ENCODE results near the gene MAGI1.

The MAGI1 gene

DNA sequence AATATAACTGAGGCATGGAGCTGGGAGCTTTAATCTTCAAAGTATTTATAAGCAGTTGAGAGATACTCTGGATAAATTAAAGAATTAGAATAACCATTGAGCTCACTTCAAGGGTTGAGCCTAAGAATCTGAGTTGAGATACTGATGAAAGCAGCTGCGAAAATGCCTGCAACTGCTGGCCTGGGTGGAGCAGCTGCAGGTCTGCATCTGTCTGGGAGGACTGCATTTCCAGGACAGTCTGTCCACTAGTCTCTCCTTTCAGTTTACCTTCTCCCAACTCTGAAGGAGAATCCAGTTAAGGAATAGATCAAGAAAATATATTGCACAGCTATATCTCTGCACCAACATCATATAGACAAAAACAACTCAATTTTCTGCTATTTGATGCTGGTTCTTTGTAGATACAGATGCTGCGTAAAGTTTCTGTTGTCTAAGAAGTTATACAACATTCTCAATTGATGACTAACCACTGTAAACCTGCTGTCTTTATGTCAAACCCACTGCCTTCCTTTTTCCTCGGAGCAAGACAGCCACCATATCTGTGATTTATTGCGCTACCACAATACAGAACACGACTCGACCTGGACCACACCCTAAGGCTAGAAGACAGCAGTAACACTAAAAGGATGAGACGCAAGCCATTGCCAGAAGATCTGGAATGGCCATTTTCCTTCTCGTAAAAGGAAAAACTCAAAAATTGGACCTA is 245.1 kb downstream of the MAGI1 start:
- TF ChIP-seq, protein P1, sequence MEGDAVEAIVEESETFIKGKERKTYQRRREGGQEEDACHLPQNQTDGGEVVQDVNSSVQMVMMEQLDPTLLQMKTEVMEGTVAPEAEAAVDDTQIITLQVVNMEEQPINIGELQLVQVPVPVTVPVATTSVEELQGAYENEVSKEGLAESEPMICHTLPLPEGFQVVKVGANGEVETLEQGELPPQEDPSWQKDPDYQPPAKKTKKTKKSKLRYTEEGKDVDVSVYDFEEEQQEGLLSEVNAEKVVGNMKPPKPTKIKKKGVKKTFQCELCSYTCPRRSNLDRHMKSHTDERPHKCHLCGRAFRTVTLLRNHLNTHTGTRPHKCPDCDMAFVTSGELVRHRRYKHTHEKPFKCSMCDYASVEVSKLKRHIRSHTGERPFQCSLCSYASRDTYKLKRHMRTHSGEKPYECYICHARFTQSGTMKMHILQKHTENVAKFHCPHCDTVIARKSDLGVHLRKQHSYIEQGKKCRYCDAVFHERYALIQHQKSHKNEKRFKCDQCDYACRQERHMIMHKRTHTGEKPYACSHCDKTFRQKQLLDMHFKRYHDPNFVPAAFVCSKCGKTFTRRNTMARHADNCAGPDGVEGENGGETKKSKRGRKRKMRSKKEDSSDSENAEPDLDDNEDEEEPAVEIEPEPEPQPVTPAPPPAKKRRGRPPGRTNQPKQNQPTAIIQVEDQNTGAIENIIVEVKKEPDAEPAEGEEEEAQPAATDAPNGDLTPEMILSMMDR (IDR thresholded peaks at IDR 0.05; ENCODE audit: control extremely low read depth, extremely low read depth, low read depth, missing control alignments), result no peak

DNA sequence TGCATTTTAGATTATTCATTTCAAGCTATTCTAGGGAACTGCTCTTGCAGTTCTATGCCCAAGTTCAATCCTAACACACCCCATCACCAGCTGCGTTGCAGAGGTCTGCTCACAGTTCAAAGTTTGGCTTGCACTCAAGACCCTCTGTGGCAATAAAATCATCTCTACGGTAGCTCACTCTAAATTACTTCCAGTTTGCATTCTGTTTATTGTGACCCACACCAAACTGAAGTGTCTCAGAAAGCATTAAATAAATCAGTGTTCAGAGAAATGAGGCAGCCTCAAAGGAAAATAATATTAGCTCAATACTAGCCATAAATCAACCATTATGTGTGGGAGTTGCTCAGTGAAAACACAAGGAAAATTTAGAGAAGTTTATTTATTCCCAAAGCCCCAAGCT is 250.3 kb downstream of the MAGI1 start:
- no peak for DNase-seq (ENCODE audit: extremely low spot score)
- TF ChIP-seq, protein P1 (IDR thresholded peaks at IDR 0.05; ENCODE audit: control extremely low read depth, extremely low read depth, low read depth, missing control alignments), result no peak
- CTCF ChIA-PET, result interaction anchor here (1.0 to 1.1 kb wide), 3 partner anchors 40 to 102 kb away, joined by 3 read pairs; no protein-coding TSS in a partner anchor
- POLR2A ChIA-PET, result no interaction called here

More for the DNA sequence above, 245.1 kb downstream of the MAGI1 start:
- CTCF ChIA-PET, result interaction anchor here (1.6 kb wide), 1 partner anchor 28 kb away, joined by 3 read pairs; no protein-coding TSS in a partner anchor
- DNase-seq (ENCODE audit: extremely low spot score), result no peak
- POLR2A ChIA-PET, result no interaction called here

DNA sequence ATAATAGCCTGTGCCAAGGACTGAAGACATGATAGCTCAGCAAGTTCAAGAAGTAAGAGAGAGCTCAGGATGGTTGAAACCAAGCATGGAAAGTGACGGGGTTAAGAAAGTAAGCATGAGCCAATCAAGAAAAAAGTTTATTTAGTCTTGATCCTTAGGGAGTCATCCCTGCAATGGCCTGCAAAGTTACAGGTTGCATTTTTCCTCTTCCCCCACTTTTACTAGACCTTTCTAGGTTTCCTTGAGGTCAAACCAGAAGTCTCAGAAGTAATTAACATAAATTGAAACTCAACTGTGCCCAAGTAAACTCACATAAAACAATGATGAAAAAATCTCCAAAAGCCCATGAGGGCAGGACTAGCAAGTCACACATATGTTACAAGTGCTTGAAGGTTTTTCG is 250.9 kb downstream of the MAGI1 start:
- DNase-seq (ENCODE audit: extremely low spot score), result no peak
- TF ChIP-seq, protein P1 (IDR thresholded peaks at IDR 0.05; ENCODE audit: control extremely low read depth, extremely low read depth, low read depth, missing control alignments), result no peak
- ChIA-PET POLR2A (no interaction called here), CTCF (interaction anchor here (0.9 to 1.6 kb wide), 6 partner anchors 9 to 127 kb away, joined by 3 to 5 read pairs (median 3); no protein-coding TSS in a partner anchor)

DNA sequence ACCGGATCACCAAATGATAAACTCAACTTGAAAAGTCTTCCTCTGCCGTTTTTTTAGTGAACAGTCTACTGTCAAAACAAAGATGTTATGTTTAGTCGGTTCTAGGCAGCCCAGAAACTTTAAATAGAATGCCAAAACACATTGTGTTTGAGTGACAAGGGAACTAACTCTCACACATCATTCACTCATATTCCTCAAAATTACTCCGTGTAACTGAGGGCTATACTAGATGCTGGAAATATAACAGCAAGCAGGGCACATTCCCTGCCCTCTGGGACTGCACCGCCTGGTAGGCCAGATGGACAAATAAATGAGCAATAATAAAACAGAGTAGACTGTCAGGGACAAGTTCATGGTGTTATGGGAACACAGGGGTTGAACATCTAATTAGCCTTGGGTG is 251.4 kb downstream of the MAGI1 start:
- DNase-seq (ENCODE audit: extremely low spot score), result no peak
- ChIA-PET CTCF (interaction anchor here (0.9 to 1.6 kb wide), 4 partner anchors 9 to 128 kb away, joined by 3 to 5 read pairs (median 3); no protein-coding TSS in a partner anchor), POLR2A (no interaction called here)
- TF ChIP-seq, protein P1 (IDR thresholded peaks at IDR 0.05; ENCODE audit: control extremely low read depth, extremely low read depth, low read depth, missing control alignments), result no peak

DNA sequence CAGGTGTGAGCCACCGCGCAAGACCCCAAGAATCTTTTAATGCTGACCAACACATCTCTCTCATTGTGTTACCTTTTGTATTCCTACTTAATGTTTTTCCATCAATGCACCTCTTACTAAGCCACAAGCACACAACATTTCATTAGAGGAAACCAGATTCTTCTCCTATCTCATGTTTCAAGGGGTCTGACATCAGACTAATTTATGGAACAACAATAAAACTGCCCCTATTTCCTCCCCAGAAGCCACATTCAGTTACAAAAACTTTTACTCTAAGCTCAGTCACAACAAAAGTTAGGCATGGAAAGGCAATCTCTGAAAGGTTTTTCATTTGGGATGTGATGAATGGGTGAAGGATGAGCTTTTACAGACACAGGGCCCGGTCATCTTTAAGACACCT is 251.8 kb downstream of the MAGI1 start:
- ChIA-PET CTCF (interaction anchor here (0.9 to 1.6 kb wide), 2 partner anchors 10 to 128 kb away, joined by 3 to 5 read pairs; no protein-coding TSS in a partner anchor), POLR2A (no interaction called here)
- TF ChIP-seq, protein P1 (IDR thresholded peaks at IDR 0.05; ENCODE audit: control extremely low read depth, extremely low read depth, low read depth, missing control alignments), result no peak
- no peak for DNase-seq (ENCODE audit: extremely low spot score)

DNA sequence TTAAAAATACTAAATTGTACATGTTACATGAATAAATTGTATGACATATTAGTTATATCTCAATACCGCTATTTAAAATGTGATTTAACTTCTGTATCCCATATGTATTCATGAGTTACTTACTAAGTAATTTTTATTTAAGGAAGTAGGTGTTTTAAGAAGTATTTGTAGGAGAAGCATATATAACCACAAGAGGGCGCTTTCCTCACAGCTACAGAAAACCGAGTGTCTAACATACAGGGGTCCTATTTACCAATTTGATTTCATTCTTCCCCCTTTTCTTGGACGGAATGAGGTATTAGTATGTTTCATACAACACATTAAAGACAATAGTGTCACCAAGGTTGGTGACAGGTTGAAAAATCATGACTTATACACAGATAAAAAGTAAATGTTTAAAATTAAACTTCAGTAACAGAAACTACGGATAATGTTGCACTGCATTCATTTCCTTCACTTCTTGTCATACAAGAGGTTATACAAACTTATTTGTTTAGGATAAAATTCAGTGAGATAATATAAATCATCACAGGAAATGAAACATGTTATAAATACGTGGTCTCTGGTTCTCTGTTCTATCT is 253.6 kb downstream of the MAGI1 start:
- ChIA-PET CTCF (interaction anchor here (0.7 to 1.0 kb wide), 5 partner anchors 14 to 348 kb away, joined by 3 read pairs; no protein-coding TSS in a partner anchor), POLR2A (no interaction called here)
- TF ChIP-seq, protein P1 (IDR thresholded peaks at IDR 0.05; ENCODE audit: control extremely low read depth, extremely low read depth, low read depth, missing control alignments), result peak; percentile 47
- peak; percentile 50 for DNase-seq (ENCODE audit: extremely low spot score)

All from GM10248 (cell line).